Central memory CD8-positive, alpha-beta T cell (primary cell): ENCODE measurements around the gene LSM7.
"Not testable (repeated sequence)": the region's sequence is repeated elsewhere in the genome, so short reads cannot be mapped to it uniquely, and the experiment has no call there.

ENCODE experiments used
- ATAC-seq: fragments of 150-1000 bp; cut with Tn5 transposase; replicated peaks from 2 replicates; pipeline ENCODE4 v1.10.0; 2022; ENCODE audit warnings: mild to moderate bottlenecking, moderate FRiP score, moderate number of reproducible peaks; ENCODE audit not compliant: poor library complexity, severe bottlenecking; ENCODE audit errors: extremely low read depth
- DNase-seq, 2 donors: peaks; one replicate each; pipeline ENCODE4 v3.0.0; 2021; ENCODE audit warnings: low spot score in 2 of 2
- H3K27ac Mint-ChIP-seq: one replicate; pipeline ENCODE4 v1.8.0; 2022; ENCODE audit warnings: low read depth, mild to moderate bottlenecking, moderate library complexity, mixed read lengths
- H3K27me3 Mint-ChIP-seq: one replicate; pipeline ENCODE4 v1.8.0; 2022; ENCODE audit warnings: mixed read lengths
- H3K36me3 Mint-ChIP-seq: one replicate; pipeline ENCODE4 v1.8.0; 2022; ENCODE audit warnings: mild to moderate bottlenecking, moderate library complexity, mixed read lengths; ENCODE audit not compliant: insufficient read depth
- H3K4me1 Mint-ChIP-seq: one replicate; pipeline ENCODE4 v1.8.0; 2022; ENCODE audit warnings: mixed read lengths
- H3K4me3 Mint-ChIP-seq: one replicate; pipeline ENCODE4 v1.8.0; 2022; ENCODE audit warnings: mild to moderate bottlenecking, moderate library complexity, mixed read lengths
- H3K9me3 Mint-ChIP-seq: one replicate; pipeline ENCODE4 v1.8.0; 2022; ENCODE audit warnings: mixed read lengths

LSM7 gene

DNA sequence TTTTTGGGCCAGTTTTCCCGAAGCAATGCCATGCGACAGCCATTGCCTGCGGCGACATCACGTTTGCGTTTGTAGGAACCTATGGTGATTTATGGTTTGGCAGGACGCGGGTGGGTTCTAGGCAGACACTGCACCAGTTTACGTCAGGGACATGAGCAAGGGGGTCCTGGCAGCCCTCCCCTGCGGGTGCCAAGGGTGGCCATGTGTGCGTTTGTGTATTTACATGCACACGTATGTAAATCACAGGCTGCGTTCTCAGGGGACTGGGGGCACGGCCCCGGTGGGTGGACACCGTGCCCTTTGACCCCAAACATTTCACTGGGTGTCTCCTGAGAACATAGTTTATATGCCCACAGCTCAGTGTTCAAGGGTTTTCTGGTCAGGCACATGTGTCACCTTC is 22.3 kb upstream of the LSM7 start:
- H3K9me3 Mint-ChIP-seq: no peaks in the 10 kb centered on the region
- H3K36me3 Mint-ChIP-seq: peaks cover under 1% of the 10 kb centered on the region
- H3K4me3 Mint-ChIP-seq: no peak overlapping the region
- no peaks in the 10 kb centered on the region for H3K27me3 Mint-ChIP-seq
- DNase-seq: no peak
- ATAC-seq: no peak
- no peak overlapping the region for H3K27ac Mint-ChIP-seq
- H3K4me1 Mint-ChIP-seq: no peaks in the 10 kb centered on the region

DNA sequence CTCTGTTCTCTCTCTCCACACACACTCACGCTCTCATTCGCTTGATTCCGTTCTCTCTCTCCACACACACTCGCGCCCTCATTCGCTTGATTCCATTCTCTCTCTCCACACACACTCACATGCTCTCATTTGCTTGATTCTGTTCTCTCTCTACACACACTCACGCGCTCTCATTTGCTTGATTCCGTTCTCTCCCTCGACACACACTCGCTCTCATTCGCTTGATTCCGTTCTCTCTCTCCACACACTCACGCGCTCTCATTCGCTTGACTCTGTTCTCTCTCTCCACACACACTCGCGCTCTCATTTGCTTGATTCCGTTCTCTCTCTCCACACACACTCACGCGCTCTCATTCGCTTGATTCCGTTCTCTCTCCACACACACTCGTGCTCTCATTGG is 21.4 kb upstream of the LSM7 start:
- not testable (repeated sequence) for H3K9me3 Mint-ChIP-seq, DNase-seq

DNA sequence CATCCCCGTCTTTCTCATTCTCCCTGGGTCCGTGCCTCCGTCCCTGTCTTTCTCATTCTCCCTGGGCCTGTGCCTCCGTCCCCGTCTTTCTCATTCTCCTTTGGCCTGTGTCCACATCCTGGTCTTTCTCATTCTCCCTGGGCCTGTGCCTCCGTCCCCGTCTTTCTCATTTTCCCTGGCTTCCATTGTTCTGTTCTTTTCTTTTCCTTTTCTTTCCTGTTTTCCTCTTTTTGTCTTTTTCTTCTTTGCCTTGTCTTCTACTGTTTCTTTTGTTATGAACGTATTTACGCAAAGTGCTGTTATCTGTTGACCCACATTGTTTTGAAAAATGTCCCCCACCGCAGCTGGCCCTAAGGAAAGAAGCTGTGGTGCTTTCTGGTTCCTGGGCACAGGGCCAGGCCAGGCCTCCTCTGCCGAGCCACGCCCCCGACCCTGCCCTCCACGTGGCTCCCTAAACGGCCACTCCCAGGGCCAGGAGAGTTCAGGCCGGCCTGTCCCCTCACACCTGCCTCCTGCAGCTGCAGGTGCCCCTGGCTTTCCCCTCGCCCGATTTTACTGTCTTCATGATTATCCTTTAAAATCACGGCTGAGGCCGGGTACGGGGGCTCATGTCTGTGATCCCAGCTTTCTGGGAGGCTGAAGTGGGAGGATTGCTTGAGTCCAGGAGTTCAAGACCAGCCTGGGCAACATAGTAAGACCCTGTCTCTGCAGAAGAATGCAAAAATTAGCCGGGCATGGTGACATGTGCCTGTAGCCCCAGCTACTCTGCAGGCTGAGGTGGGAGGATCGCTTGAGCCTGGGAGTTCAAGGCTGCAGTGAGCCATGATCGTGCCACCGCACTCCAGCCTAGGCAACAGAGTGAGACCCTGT is 17.6 kb upstream of the LSM7 start:
- Mint-ChIP-seq H3K27me3 (no peaks in the 10 kb centered on the region), H3K9me3 (no peaks in the 10 kb centered on the region), H3K36me3 (peaks cover 2% of the 10 kb centered on the region), H3K4me1 (no peaks in the 10 kb centered on the region), H3K27ac (peak overlapping the region; percentile 7), H3K4me3 (no peak overlapping the region)
- no peak for DNase-seq
- ATAC-seq: no peak

More for the DNA sequence above, 21.4 kb upstream of the LSM7 start:
- not testable (repeated sequence) for H3K27ac Mint-ChIP-seq, H3K27me3 Mint-ChIP-seq, H3K36me3 Mint-ChIP-seq, ATAC-seq, H3K4me1 Mint-ChIP-seq, H3K4me3 Mint-ChIP-seq

DNA sequence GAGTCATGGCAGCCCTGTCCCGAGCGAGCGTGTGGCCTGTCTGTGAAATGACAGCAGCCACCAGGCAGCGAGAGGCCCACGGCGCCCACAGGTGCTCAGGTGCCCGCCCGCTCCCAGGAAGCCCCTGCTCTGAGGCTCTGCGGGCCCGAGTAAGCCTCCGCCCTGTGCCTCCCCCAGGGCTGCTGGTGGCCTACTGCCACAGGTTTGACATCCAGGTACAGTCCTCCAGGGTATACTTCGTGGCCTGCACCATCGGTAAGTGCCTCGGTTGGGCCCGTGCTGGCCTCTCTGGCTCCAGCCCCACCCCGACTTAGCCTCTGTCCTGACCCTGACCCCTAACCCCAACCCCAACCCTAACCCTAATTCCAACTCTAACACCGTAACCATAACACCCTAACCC is 16.7 kb upstream of the LSM7 start:
- no peaks in the 10 kb centered on the region for H3K9me3 Mint-ChIP-seq
- H3K4me3 Mint-ChIP-seq: no peak overlapping the region
- DNase-seq (no peak), ATAC-seq (no peak)
- peak overlapping the region; percentile 7 for H3K27ac Mint-ChIP-seq
- H3K27me3 Mint-ChIP-seq: no peaks in the 10 kb centered on the region
- H3K4me1 Mint-ChIP-seq: no peaks in the 10 kb centered on the region
- peaks cover 2% of the 10 kb centered on the region for H3K36me3 Mint-ChIP-seq

DNA sequence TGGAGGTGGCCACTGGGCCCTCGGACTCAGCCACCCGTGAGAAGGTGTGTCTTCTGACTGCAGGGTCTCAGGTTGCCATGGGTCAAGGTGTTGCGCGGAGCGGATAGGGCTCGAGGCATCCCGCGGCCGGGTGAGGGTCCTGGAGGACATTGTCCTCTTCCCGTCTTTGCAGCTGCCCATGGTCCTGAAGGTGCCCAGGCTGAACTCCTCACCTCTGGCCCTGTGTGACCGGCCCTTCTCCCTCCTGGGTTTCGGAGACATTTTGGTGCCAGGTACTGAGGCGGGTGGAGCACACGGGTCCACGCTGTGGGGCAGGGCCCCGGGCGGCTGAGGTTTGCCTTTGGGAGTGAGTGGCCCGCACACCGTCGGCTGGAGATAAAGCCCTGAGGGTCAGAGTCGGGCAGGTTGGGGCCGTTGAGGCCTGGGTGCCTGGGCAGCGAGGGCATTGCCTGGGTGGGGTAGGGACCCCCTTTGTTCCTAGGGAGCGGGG is 16.0 kb upstream of the LSM7 start:
- peaks cover 4% of the 10 kb centered on the region for H3K36me3 Mint-ChIP-seq
- ATAC-seq: no peak
- no peak overlapping the region for H3K4me3 Mint-ChIP-seq
- H3K27ac Mint-ChIP-seq: no peak overlapping the region
- no peak for DNase-seq
- H3K9me3 Mint-ChIP-seq: no peaks in the 10 kb centered on the region
- no peaks in the 10 kb centered on the region for H3K4me1 Mint-ChIP-seq
- H3K27me3 Mint-ChIP-seq: no peaks in the 10 kb centered on the region

DNA sequence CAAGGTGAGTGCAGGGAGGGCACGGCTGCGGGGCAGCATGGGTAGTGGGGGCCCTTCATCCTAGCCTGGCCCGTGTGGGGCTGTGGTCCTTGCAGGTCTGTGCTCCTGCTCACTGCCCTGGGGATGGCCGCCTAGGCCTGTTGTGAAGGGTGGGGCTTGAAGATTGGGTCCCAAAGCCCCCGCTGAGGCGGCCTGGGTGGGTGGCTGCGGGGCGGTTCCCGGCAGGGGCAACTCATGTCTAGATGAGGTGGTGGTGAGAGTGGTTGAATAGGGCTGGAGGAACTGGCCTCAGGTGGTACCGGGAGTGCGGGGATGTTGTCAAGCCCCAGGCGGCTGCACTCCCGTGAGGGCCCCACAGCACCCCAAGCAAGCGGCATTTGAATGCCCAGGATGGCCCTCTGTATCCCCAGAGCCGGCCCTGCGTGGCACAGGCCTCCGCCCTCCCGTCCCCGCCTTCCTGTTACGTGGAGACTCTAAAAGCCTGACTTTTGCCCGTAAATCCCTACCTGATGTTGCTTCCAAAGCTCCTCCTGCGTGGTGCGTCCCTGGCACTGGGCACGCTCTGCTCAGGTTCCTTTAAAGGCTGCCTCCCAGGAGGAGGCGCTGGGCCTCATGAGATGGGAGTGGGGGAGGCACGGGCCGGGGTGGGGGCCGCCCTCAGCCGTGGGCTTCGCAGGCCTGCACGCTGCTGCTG is 15.1 kb upstream of the LSM7 start:
- DNase-seq (no peak), ATAC-seq (no peak)
- no peak overlapping the region for H3K4me3 Mint-ChIP-seq
- H3K27ac Mint-ChIP-seq: no peak overlapping the region
- no peaks in the 10 kb centered on the region for H3K27me3 Mint-ChIP-seq
- H3K4me1 Mint-ChIP-seq: no peaks in the 10 kb centered on the region
- H3K36me3 Mint-ChIP-seq: peaks cover 4% of the 10 kb centered on the region
- H3K9me3 Mint-ChIP-seq: no peaks in the 10 kb centered on the region

DNA sequence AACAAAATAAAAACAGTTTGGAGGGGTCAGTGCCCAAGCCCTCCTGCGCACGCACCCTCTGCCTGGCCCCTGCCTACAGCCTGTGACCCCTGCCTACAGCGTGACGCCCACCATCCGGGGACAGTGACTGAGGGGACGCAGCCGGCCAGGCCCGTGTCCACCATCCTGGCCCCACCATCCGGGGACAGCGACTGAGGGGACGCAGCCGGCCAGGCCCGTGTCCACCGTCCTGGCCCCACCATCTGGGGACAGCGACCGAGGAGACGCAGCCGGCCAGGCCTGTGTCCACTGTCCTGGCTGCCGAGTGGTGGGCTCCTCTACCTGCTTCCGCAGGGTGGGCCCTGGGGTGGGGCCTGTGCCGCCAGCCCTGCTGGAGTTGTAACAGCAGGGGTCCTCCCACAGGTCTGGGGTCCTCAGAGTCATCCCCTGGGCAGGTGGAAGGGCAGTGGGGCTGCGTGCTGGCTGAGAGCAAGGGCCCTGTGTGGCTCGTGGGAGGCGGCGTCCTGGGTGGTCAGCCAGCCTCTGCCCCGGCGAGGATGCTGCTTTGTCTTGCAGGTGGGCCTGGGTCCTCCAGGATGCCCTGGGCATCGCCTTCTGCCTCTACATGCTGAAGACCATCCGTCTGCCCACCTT is 14.4 kb upstream of the LSM7 start:
- H3K27ac Mint-ChIP-seq: no peak overlapping the region
- H3K4me1 Mint-ChIP-seq: peaks cover 2% of the 10 kb centered on the region
- H3K27me3 Mint-ChIP-seq: no peaks in the 10 kb centered on the region
- H3K36me3 Mint-ChIP-seq: peaks cover 4% of the 10 kb centered on the region
- no peaks in the 10 kb centered on the region for H3K9me3 Mint-ChIP-seq
- H3K4me3 Mint-ChIP-seq: no peak overlapping the region
- ATAC-seq (no peak), DNase-seq (no peak)

DNA sequence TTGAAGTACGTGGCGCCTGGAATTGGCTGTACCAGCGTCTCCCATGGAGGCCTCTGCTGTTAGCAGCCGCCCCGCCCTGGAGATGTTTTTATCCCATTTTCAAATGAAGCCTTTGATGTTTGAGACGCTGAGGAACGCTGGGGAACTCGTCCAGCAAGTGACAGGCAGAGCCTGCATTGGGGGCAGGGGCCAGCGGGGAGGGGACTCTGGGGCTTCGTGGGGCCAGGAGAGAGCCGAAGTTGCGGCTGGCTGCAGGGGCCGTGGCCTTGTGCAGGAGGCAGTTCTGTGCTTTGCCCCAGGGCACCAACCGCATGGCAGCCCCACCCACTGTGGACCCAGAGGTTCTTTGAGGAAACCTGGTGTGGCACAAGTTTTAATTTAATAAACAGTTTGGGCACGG is 13.6 kb upstream of the LSM7 start:
- H3K36me3 Mint-ChIP-seq: peaks cover 4% of the 10 kb centered on the region
- ATAC-seq (no peak), DNase-seq (no peak)
- no peaks in the 10 kb centered on the region for H3K27me3 Mint-ChIP-seq
- H3K9me3 Mint-ChIP-seq: no peaks in the 10 kb centered on the region
- H3K27ac Mint-ChIP-seq: no peak overlapping the region
- H3K4me1 Mint-ChIP-seq: peaks cover 6% of the 10 kb centered on the region
- H3K4me3 Mint-ChIP-seq: no peak overlapping the region

DNA sequence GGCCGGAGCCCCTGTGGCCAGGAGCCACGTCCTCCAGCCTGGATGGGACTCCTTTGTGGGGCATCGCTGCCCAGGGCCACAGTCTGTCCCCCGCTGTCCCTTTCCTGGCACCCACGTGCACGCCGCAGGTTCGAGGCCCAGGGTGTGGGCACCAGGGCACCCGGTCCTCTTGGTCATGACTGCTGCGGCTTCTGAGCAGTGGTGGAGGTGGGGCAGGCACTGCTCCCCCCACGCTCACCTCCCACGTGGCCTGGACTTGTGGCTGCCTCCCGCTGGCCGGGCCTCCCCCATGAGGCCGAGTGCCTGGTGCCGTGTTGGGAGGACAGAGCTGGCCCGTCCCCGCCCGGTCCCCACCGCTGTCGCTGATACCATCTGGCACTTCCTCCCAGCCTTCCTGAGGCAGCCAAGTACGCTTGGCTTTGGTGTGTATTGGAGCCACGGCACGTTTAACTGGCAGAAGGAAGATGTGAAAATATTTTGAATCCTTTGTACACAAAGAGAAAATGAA is 12.9 kb upstream of the LSM7 start:
- no peak for DNase-seq
- Mint-ChIP-seq H3K27me3 (no peaks in the 10 kb centered on the region), H3K36me3 (peaks cover 4% of the 10 kb centered on the region), H3K27ac (no peak overlapping the region), H3K4me3 (no peak overlapping the region), H3K9me3 (no peaks in the 10 kb centered on the region), H3K4me1 (peaks cover 6% of the 10 kb centered on the region)
- no peak for ATAC-seq

DNA sequence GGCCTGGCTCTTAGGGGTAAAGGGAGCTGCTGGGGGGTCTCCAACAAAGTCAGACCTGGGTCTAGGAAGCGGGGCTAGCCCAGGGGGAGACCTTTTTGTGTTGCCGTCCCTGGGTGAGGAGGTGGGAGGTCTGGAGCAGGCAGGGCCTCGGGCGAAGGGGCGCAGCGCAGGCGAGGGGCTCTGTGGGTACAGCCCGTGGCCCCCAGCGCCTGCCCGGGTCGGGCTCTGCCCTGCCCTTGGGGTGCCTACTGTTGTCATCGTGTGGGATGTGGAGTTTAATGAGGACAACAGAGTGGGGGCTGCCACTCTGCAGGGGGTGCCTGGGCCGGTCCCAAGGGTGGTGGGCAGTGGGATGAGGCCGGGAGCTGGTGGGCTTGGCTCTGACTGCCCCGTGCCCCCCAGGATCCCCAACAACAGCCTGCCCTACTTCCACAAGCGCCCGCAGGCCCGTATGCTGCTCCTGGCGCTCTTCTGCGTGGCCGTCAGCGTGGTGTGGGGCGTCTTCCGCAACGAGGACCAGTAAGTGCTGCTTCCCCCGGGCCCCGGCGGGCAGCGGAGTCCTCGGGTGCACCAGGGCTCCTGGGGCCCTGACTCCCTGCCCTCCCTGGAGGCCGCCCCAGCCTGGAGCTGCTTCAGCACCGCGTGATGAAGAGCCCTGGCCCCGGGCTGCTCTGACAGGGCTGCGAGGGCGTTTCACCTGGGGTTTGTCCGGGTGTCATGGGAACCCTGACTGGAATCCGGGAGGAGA is 12.3 kb upstream of the LSM7 start:
- Mint-ChIP-seq H3K4me3 (no peak overlapping the region), H3K36me3 (peaks cover 4% of the 10 kb centered on the region), H3K4me1 (peaks cover 12% of the 10 kb centered on the region), H3K9me3 (no peaks in the 10 kb centered on the region), H3K27me3 (no peaks in the 10 kb centered on the region), H3K27ac (no peak overlapping the region)
- DNase-seq (no peak), ATAC-seq (no peak)

DNA sequence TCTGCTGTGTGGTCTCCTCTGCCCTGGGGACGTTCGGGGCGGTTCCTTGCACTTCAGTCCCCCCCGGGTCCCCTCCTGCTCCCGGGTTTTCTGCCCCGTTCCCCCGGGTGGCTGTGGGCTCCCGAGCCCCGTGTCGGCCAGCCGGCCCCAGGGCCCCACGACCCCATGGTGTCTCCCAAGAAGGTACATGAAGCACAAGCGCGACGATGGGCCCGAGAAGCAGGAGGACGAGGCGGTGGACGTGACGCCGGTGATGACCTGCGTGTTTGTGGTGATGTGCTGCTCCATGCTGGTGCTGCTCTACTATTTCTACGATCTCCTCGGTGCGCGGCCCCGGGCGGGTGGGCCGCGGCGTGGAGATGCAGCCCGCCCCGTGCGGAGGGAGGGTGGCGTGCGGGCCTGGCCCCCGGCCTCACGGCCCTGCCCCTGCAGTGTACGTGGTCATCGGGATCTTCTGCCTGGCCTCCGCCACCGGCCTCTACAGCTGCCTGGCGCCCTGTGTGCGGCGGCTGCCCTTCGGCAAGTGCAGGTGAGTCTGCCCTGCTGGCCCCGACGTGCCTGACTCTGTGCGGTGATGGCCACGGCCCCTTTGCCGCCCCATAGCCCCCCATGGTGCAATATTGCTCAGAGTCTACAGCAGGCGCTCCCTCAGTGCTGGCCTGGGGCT is 11.4 kb upstream of the LSM7 start:
- ATAC-seq: no peak
- Mint-ChIP-seq H3K9me3 (no peaks in the 10 kb centered on the region), H3K27ac (no peak overlapping the region)

More for the DNA sequence above, 11.4 kb upstream of the LSM7 start:
- Mint-ChIP-seq H3K4me1 (peaks cover 14% of the 10 kb centered on the region), H3K4me3 (no peak overlapping the region), H3K36me3 (peaks cover 2% of the 10 kb centered on the region), H3K27me3 (no peaks in the 10 kb centered on the region)
- DNase-seq: no peak
